HG03469 (cell line): Measurements from ENCODE around the gene PTPN3.
"Not testable (repeated sequence)": the region's sequence is repeated elsewhere in the genome, so short reads cannot be mapped to it uniquely, and the experiment has no call there.

ENCODE experiments used
- ATAC-seq: cut with Tn5 transposase; IDR thresholded peaks from one replicate; pipeline ENCODE4 v1.9.1; 2021; ENCODE audit warnings: mild to moderate bottlenecking, moderate library complexity, moderate number of reproducible peaks; ENCODE audit not compliant: unreplicated experiment

The PTPN3 gene

GRCh38 chr9:109354190-109354589 lies 143.9 kb downstream of the PTPN3 start:
- ATAC-seq = no peak

GRCh38 chr9:109351032-109351431 lies 147.1 kb downstream of the PTPN3 start:
- ATAC-seq = no peak

DNA sequence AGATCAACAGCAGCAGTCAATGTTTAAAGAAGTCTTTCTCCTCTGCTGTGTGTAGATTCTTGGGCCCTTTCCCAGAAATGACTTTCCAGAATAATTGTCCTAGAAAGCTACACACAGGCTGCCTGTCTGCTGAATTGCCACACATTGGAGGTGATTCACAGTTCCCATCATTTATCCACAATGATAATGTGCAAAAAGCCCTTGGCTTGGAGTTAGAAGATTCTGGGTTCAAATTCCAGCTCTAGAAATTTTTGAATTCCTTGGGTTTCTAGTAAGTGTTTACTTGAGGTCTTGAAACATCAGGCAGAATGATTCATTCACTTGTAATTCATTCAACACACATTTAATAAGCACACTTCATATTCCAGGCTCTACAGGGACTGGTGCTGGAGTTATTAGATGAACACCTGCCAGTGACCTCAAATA lies 148.7 kb downstream of the PTPN3 start:
- ATAC-seq = no peak

- ATAC-seq = no peak
These were observed 151.2 kb downstream of the PTPN3 start for GRCh38 chr9:109346904-109347303.

DNA sequence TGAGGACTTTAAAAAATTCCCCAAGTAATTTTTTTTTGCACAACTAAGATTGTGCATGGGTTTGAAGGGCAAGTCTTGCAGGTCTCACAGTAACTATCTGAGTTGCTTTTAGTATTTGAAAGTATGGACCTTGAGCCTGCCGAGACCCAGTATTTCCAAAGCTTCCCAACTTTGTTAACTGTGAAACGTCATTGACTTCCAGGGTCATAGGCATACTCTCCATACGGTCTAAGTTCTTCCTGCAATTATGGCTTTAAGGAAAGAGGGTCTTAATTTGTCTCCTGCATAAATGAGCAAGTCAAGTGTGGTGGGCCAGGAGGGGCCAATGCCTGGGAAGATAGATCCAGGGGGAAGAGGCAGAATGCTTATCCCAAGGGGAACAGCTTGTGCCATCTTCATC lies 153.2 kb downstream of the PTPN3 start:
- no peak for ATAC-seq

DNA sequence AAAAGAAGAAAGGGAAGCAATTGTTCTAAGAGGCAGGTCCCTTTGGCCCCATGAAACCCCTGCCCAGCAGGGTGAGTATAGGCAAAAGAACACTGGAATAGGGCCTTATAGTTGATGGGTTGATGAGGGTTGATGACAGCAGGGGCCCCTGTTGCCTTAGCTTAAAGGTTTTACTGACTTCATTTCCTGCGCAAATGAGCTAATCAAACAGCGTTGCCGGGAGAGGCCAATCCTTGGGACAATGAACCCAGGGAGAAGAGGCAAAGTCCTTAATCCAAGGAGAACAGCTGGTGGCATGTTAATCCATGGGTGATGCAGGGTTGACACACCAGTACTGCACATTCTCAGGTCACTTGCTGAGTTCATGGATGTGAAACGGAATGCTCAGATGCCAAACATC lies 155.2 kb downstream of the PTPN3 start:
- no peak for ATAC-seq

DNA sequence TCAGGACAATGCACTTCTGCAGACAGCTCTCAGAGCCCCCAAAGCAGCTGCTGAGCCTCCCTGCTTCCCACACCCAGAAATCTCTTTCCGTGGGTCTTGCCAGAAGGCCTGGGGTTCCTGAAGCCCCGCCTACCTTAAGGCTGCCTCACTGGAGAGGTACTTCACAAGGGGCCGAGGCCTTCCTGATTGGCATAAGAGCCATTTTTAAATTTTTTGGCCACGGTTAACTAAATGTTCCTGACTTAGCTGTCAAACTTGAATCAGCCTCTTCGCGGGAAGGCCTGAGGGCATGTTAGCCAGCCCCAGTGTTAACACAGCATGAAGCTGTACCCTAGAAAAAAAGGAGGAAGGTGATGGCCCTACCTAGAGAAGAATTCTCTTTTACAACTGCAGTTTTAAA lies 156.5 kb downstream of the PTPN3 start:
- ATAC-seq = no peak

DNA sequence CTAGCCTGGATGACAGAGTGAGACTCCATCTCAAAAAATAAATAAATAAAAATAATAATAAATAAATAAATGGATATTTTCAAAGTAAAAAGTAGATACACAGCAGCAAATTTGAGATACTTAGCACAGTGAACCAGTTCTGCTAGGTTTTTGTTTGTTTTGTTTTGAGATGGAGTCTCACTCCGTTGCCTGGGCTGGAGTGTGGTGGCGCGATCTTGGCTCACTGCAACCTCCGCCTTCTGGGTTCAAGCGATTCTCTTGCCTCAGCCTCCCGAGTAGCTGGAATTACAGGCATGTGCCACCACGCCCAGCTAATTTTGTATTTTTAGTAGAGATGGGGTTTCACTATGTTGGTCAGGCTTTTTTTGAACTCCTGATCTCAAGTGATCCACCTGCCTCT lies 157.1 kb downstream of the PTPN3 start:
- not testable (repeated sequence) for ATAC-seq

GRCh38 chr9:109336409-109336808 lies 161.7 kb downstream of the PTPN3 start:
- no peak for ATAC-seq

DNA sequence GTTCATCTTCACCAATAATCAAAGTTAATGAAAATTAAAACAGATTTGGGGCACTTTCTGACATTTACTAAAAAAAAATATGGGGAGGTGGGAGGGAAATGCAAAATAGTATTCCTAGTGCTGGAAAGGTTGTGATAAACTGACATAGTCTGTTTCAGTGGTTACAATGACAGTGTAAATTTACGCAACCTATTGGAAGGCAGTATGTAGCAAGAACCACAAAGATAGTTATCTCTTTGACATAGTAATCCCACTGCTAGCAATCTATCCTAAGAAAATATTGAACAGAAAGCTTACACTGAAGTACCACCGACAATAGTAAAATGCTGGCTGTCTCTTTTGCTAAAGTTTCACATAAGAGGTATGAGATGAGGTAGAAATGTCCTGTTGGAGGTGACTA lies 162.2 kb downstream of the PTPN3 start:
- ATAC-seq = no peak

- ATAC-seq = no peak
These were observed 163.0 kb downstream of the PTPN3 start for GRCh38 chr9:109335121-109335520.

DNA sequence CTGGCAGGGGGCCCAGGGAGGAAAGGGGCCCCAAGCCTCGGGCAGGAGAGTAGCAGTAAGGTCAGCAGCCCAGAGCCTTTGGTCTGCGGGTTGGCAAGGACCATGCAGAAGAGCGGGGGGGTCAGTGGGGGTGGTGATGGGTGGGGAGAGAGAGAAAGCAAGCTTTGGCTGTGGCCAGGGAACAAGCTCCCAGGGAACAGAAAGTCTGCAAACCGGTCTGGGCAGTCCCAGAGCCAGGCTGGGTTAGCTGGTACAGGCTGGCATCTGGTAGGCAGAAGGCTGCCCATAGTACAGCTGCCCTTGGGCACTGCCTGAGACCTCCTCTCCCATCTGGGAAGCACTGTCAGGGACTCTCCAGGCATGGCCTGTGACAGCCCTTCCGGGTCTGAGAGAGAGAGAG lies 166.8 kb downstream of the PTPN3 start:
- no peak for ATAC-seq

DNA sequence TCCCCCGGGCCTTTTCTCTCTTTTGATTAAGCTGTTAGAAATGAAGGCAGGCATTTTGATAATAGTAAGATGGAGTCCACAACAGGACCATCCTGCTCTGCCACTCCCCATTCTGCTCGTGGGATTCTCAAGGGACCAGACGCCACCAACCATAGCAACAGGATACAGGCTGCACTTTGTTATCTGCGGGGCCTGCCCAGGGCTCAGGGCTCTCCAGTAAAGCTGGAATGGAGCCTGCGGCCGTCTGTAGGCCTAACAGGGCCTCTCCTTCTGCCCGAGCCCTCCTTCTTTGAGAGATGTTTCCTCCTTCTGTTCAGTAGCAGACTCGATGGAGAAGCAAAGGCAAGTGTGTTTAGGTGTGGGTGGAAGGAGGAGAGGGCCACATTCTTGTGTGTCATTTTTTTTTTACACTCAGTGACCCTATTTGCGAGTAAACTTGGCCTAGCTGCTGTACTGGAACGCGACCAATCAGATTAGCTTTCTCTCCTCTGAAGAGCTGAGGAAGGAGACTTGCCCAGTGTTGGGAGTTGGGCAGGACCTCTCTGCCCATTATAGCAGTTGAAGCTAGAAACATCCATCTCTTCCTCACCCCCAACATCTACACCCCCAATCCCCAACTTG lies 168.4 kb downstream of the PTPN3 start:
- ATAC-seq = no peak

DNA sequence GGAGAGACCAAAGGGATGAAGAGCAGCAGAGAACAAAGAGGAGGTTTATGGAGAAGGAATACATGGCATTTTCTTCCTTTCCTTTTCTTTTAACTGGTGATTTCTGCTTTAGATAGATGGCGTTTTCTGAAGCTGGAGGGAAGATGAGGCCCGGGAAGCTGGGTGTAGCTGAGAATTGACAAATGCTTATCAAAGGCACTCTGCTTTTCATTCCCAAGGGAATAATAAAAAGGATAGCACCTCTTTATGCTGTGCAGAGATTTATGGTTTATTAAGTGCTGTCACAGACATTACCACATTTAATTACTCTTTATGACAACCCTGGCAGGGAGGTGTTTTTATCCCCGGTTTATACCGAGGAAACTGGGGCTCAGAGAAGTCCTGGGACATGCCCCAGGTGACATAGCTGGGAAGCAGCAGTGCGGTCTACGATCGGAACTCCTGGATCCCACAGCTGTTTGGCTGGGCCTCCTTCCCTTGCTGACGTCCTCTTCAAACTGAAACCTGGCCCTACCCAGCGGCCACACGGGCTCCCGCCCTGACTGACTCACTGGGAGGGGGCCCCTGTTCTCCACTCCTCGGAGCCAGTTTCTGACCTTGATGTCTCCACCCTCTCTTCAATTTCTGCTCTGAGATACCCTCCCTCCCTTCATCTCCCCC lies 169.0 kb downstream of the PTPN3 start:
- ATAC-seq = no peak
